ENCODE results near the gene SLC15A3.

GRCh38 chr11:60900673-60901404 lies 51.1 kb downstream of the SLC15A3 start:
- TF ChIP-seq, protein P1, sequence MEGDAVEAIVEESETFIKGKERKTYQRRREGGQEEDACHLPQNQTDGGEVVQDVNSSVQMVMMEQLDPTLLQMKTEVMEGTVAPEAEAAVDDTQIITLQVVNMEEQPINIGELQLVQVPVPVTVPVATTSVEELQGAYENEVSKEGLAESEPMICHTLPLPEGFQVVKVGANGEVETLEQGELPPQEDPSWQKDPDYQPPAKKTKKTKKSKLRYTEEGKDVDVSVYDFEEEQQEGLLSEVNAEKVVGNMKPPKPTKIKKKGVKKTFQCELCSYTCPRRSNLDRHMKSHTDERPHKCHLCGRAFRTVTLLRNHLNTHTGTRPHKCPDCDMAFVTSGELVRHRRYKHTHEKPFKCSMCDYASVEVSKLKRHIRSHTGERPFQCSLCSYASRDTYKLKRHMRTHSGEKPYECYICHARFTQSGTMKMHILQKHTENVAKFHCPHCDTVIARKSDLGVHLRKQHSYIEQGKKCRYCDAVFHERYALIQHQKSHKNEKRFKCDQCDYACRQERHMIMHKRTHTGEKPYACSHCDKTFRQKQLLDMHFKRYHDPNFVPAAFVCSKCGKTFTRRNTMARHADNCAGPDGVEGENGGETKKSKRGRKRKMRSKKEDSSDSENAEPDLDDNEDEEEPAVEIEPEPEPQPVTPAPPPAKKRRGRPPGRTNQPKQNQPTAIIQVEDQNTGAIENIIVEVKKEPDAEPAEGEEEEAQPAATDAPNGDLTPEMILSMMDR (IDR thresholded peaks at IDR 0.05), result no peak
- no peak for TF ChIP-seq POLR2A (IDR thresholded peaks at IDR 0.05)

Data from esophagus squamous epithelium (tissue), 4 donors.